Mesenchymal stem cell (in vitro differentiated cells and primary cell): Measurements from ENCODE around the gene IL9.

Experiments used
- DNase-seq: peaks from one replicate; pipeline ENCODE4 v3.0.0-alpha.2; 2013
- H2AFZ ChIP-seq: one replicate; pipeline ENCODE4 v1.6.1; 2013; ENCODE audit warnings: low read depth, mild to moderate bottlenecking, control low read depth, inconsistent platforms, low read length, moderate library complexity
- H2AK5ac ChIP-seq: 2 replicates; pipeline ENCODE4 v1.6.1; 2013; ENCODE audit warnings: low read length, moderate library complexity, mild to moderate bottlenecking, inconsistent platforms; ENCODE audit not compliant: severe bottlenecking
- H2BK120ac ChIP-seq: one replicate; pipeline ENCODE4 v1.6.1; 2013; ENCODE audit warnings: low read depth, mild to moderate bottlenecking, inconsistent platforms, low read length, moderate library complexity
- H2BK12ac ChIP-seq, 2 experiments: one replicate each; pipeline ENCODE4 v1.6.1; 2013; ENCODE audit warnings: inconsistent platforms in 2 of 2, low read length in 2 of 2, mild to moderate bottlenecking in 2 of 2, moderate library complexity in 2 of 2, control low read depth in 1 of 2
- H2BK15ac ChIP-seq: one replicate; pipeline ENCODE4 v1.6.1; 2013; ENCODE audit warnings: mild to moderate bottlenecking, low read depth, inconsistent platforms; ENCODE audit not compliant: poor library complexity, severe bottlenecking
- H2BK5ac ChIP-seq: 2 replicates; pipeline ENCODE4 v1.6.1; 2013; ENCODE audit warnings: low read depth, mild to moderate bottlenecking, low read length, control low read depth, inconsistent platforms; ENCODE audit not compliant: poor library complexity, severe bottlenecking
- H3K14ac ChIP-seq, 2 experiments: one replicate each; pipeline ENCODE4 v1.6.1; 2013; ENCODE audit warnings: inconsistent platforms in 2 of 2, low read length in 2 of 2, control low read depth in 1 of 2, mild to moderate bottlenecking in 1 of 2, moderate library complexity in 1 of 2
- H3K18ac ChIP-seq, 2 experiments: one replicate each; pipeline ENCODE4 v1.6.1; 2013; ENCODE audit warnings: inconsistent platforms in 2 of 2, low read length in 2 of 2, control low read depth in 1 of 2, low read depth in 1 of 2, mild to moderate bottlenecking in 1 of 2
- H3K23ac ChIP-seq, 2 experiments: one replicate each; pipeline ENCODE4 v1.6.1; 2013; ENCODE audit warnings: inconsistent platforms in 2 of 2, low read length in 2 of 2, mild to moderate bottlenecking in 2 of 2, moderate library complexity in 2 of 2, control low read depth in 1 of 2
- H3K27ac ChIP-seq: 2 replicates; pipeline ENCODE4 v1.5.1; 2013; ENCODE audit warnings: mild to moderate bottlenecking, moderate library complexity, low read length, control low read depth, inconsistent platforms; ENCODE audit not compliant: poor library complexity, severe bottlenecking
- H3K27me3 ChIP-seq, 2 experiments: 2 replicates each; pipeline versions ENCODE4 v1.6.1 to v1.7.0; 2013; ENCODE audit warnings: low read length in 2 of 2, mild to moderate bottlenecking in 2 of 2, moderate library complexity in 2 of 2, control low read depth in 1 of 2, inconsistent platforms in 1 of 2; ENCODE audit not compliant: control insufficient read depth in 1 of 2, insufficient read depth in 1 of 2
- H3K36me3 ChIP-seq, 2 experiments: 2 replicates each; pipeline versions ENCODE4 v1.6.1 to v1.7.0; 2013; ENCODE audit warnings: low read length in 2 of 2, control low read depth in 1 of 2, inconsistent platforms in 1 of 2, low read depth in 1 of 2, mild to moderate bottlenecking in 1 of 2; ENCODE audit not compliant: insufficient read depth in 2 of 2, control insufficient read depth in 1 of 2
- H3K4ac ChIP-seq, 2 experiments: one replicate each; pipeline ENCODE4 v1.6.1; 2013; ENCODE audit warnings: inconsistent platforms in 2 of 2, low read length in 2 of 2, mild to moderate bottlenecking in 2 of 2, moderate library complexity in 2 of 2, control low read depth in 1 of 2, low read depth in 1 of 2
- H3K4me1 ChIP-seq: 2 replicates; pipeline ENCODE4 v1.6.1; 2013; ENCODE audit warnings: low read depth, low read length, control low read depth; ENCODE audit not compliant: control insufficient read depth, insufficient read depth
- H3K4me2 ChIP-seq: 2 replicates; pipeline ENCODE4 v1.6.1; 2013; ENCODE audit warnings: low read length, mild to moderate bottlenecking, inconsistent platforms; ENCODE audit not compliant: poor library complexity, severe bottlenecking
- H3K4me3 ChIP-seq, 2 experiments: 2 replicates each; pipeline versions ENCODE4 v1.5.1 to v1.7.0; 2013; ENCODE audit warnings: low read length in 2 of 2, mild to moderate bottlenecking in 2 of 2, control low read depth in 1 of 2, low read depth in 1 of 2; ENCODE audit not compliant: insufficient read depth in 1 of 2
- H3K79me1 ChIP-seq: replicated peaks from 2 replicates; pipeline ENCODE4 v1.6.1; 2013; ENCODE audit warnings: mild to moderate bottlenecking, control low read depth, low read length, inconsistent platforms; ENCODE audit not compliant: poor library complexity, severe bottlenecking
- H3K9ac ChIP-seq: 2 replicates; pipeline ENCODE4 v1.7.0; 2013; ENCODE audit warnings: mild to moderate bottlenecking, low read length, moderate library complexity
- H3K9me3 ChIP-seq: 2 replicates; pipeline ENCODE4 v1.7.0; 2013; ENCODE audit warnings: mild to moderate bottlenecking, low read length; ENCODE audit not compliant: control insufficient read depth
- H4K8ac ChIP-seq: one replicate; pipeline ENCODE4 v1.6.1; 2013; ENCODE audit warnings: inconsistent platforms, mild to moderate bottlenecking, low read length, moderate library complexity
- H4K91ac ChIP-seq: one replicate; pipeline ENCODE4 v1.6.1; 2013; ENCODE audit warnings: mild to moderate bottlenecking, low read length, inconsistent platforms
- WGBS: methylation state at CpG from one replicate; pipeline ENCODE4 v1.1.7; 2013; ENCODE audit warnings: mixed read lengths; 5-methylcytosine and 5-hydroxymethylcytosine counted together

The IL9 gene

GRCh38 chr5:135915466-135916001 lies 19.9 kb upstream of the IL9 start:
- Histone ChIP-seq H3K9ac (no peak overlapping the region), H3K4ac (no peak overlapping the region), H4K91ac (no peak overlapping the region), H2BK5ac (no peak overlapping the region), H3K4me3 (no peak overlapping the region), H3K9me3 (no peaks in the 10 kb centered on the region), H2BK120ac (no peak overlapping the region), H3K23ac (no peak overlapping the region), H2BK15ac (no peak overlapping the region), H2AFZ (no peak overlapping the region), H3K27ac (no peak overlapping the region), H4K8ac (no peak overlapping the region), H3K36me3 (no peaks in the 10 kb centered on the region), H3K18ac (no peak overlapping the region), H2AK5ac (no peak overlapping the region), H3K4me2 (no peak overlapping the region), H3K27me3 (peaks cover 24 to 63% of the 10 kb centered on the region in 2 experiments), H3K4me1 (no peaks in the 10 kb centered on the region), H2BK12ac (no peak overlapping the region), H3K14ac (no peak overlapping the region), H3K79me1 (no peaks in the 10 kb centered on the region)
- no peak for DNase-seq
- 100% methylated on average over 2 of the region's 5 CpGs for WGBS

- Histone ChIP-seq H3K4me3 (no peak overlapping the region), H2BK5ac (no peak overlapping the region), H2BK12ac (no peak overlapping the region), H4K91ac (no peak overlapping the region), H3K27me3 (peaks cover 30 to 71% of the 10 kb centered on the region in 2 experiments), H4K8ac (no peak overlapping the region), H2AFZ (no peak overlapping the region), H3K18ac (no peak overlapping the region), H2BK120ac (no peak overlapping the region), H3K36me3 (no peaks in the 10 kb centered on the region), H3K9me3 (no peaks in the 10 kb centered on the region), H3K27ac (no peak overlapping the region), H2AK5ac (no peak overlapping the region), H3K9ac (no peak overlapping the region), H3K4ac (no peak overlapping the region), H3K79me1 (no peaks in the 10 kb centered on the region), H2BK15ac (no peak overlapping the region), H3K4me2 (no peak overlapping the region), H3K4me1 (no peaks in the 10 kb centered on the region), H3K14ac (no peak overlapping the region), H3K23ac (no peak overlapping the region)
- DNase-seq = no peak
- 79% methylated on average over 3 of the region's 4 CpGs for WGBS
These were observed 18.3 kb upstream of the IL9 start for GRCh38 chr5:135913713-135914626.

GRCh38 chr5:135905144-135905543 lies 9.5 kb upstream of the IL9 start:
- 100% methylated on average over 1 of the region's 1 CpG for WGBS
- H2AFZ ChIP-seq = no peak overlapping the region
- H2BK5ac ChIP-seq = no peak overlapping the region

GRCh38 chr5:135901633-135902032 lies 6.0 kb upstream of the IL9 start:
- no peak overlapping the region for H2BK5ac ChIP-seq
- DNase-seq = no peak
- no peaks in the 10 kb centered on the region for H3K9me3 ChIP-seq
- H3K27me3 ChIP-seq = peaks cover 34 to 43% of the 10 kb centered on the region in 2 experiments
- H3K18ac ChIP-seq = no peak overlapping the region
- no peak overlapping the region for H3K4me2 ChIP-seq
- H2BK120ac ChIP-seq = no peak overlapping the region
- no peak overlapping the region for H3K9ac ChIP-seq
- H4K91ac ChIP-seq = no peak overlapping the region
- H2AFZ ChIP-seq = no peak overlapping the region
- H3K14ac ChIP-seq = no peak overlapping the region
- H3K23ac ChIP-seq = no peak overlapping the region
- H2BK12ac ChIP-seq = no peak overlapping the region
- WGBS = 47% methylated on average over 2 of the region's 3 CpGs
- H3K4me1 ChIP-seq = no peaks in the 10 kb centered on the region
- no peak overlapping the region for H3K4me3 ChIP-seq
- H2AK5ac ChIP-seq = no peak overlapping the region
- no peak overlapping the region for H3K4ac ChIP-seq
- no peaks in the 10 kb centered on the region for H3K36me3 ChIP-seq
- no peak overlapping the region for H3K27ac ChIP-seq
- H2BK15ac ChIP-seq = no peak overlapping the region
- no peak overlapping the region for H4K8ac ChIP-seq
- no peaks in the 10 kb centered on the region for H3K79me1 ChIP-seq

More at GRCh38 chr5:135905144-135905543, 9.5 kb upstream of the IL9 start:
- Histone ChIP-seq H3K4me1 (no peaks in the 10 kb centered on the region), H3K18ac (no peak overlapping the region), H3K4me2 (no peak overlapping the region), H2BK120ac (no peak overlapping the region), H3K4me3 (no peak overlapping the region), H3K14ac (no peak overlapping the region), H3K4ac (no peak overlapping the region), H2BK15ac (no peak overlapping the region), H3K9me3 (no peaks in the 10 kb centered on the region), H2AK5ac (no peak overlapping the region), H3K27ac (no peak overlapping the region), H3K79me1 (no peaks in the 10 kb centered on the region), H3K9ac (no peak overlapping the region), H4K8ac (no peak overlapping the region), H2BK12ac (no peak overlapping the region), H3K27me3 (peaks cover 39 to 42% of the 10 kb centered on the region in 2 experiments), H3K36me3 (no peaks in the 10 kb centered on the region), H4K91ac (no peak overlapping the region), H3K23ac (no peak overlapping the region)
- no peak for DNase-seq
